K562 (cell line): Measurements from ENCODE around the gene WDR13. TPM values are rescaled to one million over a fixed set of nuclear protein-coding genes. Genes with fewer than 3 reads are reported as not detected.

Experiments used
- BMI1 ChIP-seq: fragments of 150-350 bp; IDR thresholded peaks from 2 replicates; pipeline ENCODE4 v1.6.1; 2014; ENCODE audit warnings: low read length
- CC2D1A ChIP-seq: fragments of 450-650 bp; IDR thresholded peaks from 2 replicates; pipeline ENCODE4 v1.6.1; 2017; ENCODE audit warnings: mild to moderate bottlenecking
- EP400 ChIP-seq: fragments of 450-650 bp; IDR thresholded peaks from 2 replicates; pipeline ENCODE4 v1.6.1; 2017; ENCODE audit warnings: antibody characterized with exemption, mild to moderate bottlenecking, moderate library complexity
- FOXP1 ChIP-seq: sonication (generic); formaldehyde crosslinking; IDR thresholded peaks from 2 replicates; pipeline ENCODE4 v1.8.0; 2022; ENCODE audit warnings: mild to moderate bottlenecking, missing genetic modification reagents
- HNRNPH1 ChIP-seq: fragments of 200-400 bp; formaldehyde crosslinking; optimal IDR thresholded peaks from 2 replicates; pipeline ENCODE3; 2017; ENCODE audit warnings: low read depth, mild to moderate bottlenecking, low read length, moderate library complexity
- KLF16 ChIP-seq: IDR thresholded peaks from 2 replicates; pipeline ENCODE4 v1.6.1; 2016; ENCODE audit warnings: antibody characterized with exemption
- MAFG ChIP-seq: fragments of 450-650 bp; conservative IDR thresholded peaks from 2 replicates; pipeline ENCODE4 v1.6.1; 2016; ENCODE audit warnings: missing genetic modification characterization, missing compliant biosample characterization
- MECOM ChIP-seq: fragments of 250-450 bp; sonication (Bioruptor Pico); IDR thresholded peaks from 2 replicates; pipeline ENCODE4 v1.8.0; 2022; ENCODE audit warnings: inconsistent platforms
- NFATC3 ChIP-seq: fragments of 450-650 bp; IDR thresholded peaks from 2 replicates; pipeline ENCODE4 v1.6.1; 2017; ENCODE audit warnings: mild to moderate bottlenecking
- NFYB ChIP-seq: IDR thresholded peaks from 2 replicates; pipeline ENCODE4 v1.6.1; 2011; ENCODE audit warnings: mild to moderate bottlenecking, moderate library complexity; ENCODE audit not compliant: insufficient read length; ENCODE audit errors: extremely low read depth
- PHB ChIP-seq: fragments of 250-450 bp; sonication (Bioruptor Pico); IDR thresholded peaks from 2 replicates; pipeline ENCODE4 v1.5.0; 2021
- PHF21A ChIP-seq: fragments of 450-650 bp; IDR thresholded peaks from 2 replicates; pipeline ENCODE4 v1.6.1; 2017; ENCODE audit warnings: low read depth, borderline replicate concordance
- RBFOX2 ChIP-seq: fragments of 200-400 bp; formaldehyde crosslinking; IDR thresholded peaks from 2 replicates; pipeline ENCODE4 v1.6.1; 2017; ENCODE audit warnings: low read depth, mild to moderate bottlenecking, low read length, moderate library complexity
- RBM25 ChIP-seq: fragments of 200-400 bp; formaldehyde crosslinking; IDR thresholded peaks from 2 replicates; pipeline ENCODE4 v1.6.1; 2018; ENCODE audit warnings: low read length, low read depth, moderate library complexity; ENCODE audit not compliant: severe bottlenecking
- RERE ChIP-seq: sonication (generic); formaldehyde crosslinking; IDR thresholded peaks from 2 replicates; pipeline ENCODE4 v1.8.0; 2023; ENCODE audit warnings: missing genetic modification reagents, mild to moderate bottlenecking, borderline replicate concordance
- SMAD1 ChIP-seq: fragments of 150-350 bp; IDR thresholded peaks from 2 replicates; pipeline ENCODE4 v1.6.1; 2014; ENCODE audit warnings: low read length, low read depth; ENCODE audit not compliant: partially characterized antibody
- SUPT5H ChIP-seq: fragments of 450-650 bp; IDR thresholded peaks from 2 replicates; pipeline ENCODE4 v1.6.1; 2016
- TEAD4 ChIP-seq, 2 experiments: sonication (generic) in 1 of 2; formaldehyde crosslinking in 1 of 2; IDR thresholded peaks; 2 replicates each; pipeline versions ENCODE4 v1.6.1 to v1.8.0; 2012 to 2022; ENCODE audit warnings: borderline replicate concordance in 1 of 2, inconsistent platforms in 1 of 2, low read length in 1 of 2, mild to moderate bottlenecking in 1 of 2, missing genetic modification reagents in 1 of 2
- THAP12 ChIP-seq: fragments of 250-450 bp; sonication (Bioruptor Pico); IDR thresholded peaks from 2 replicates; pipeline ENCODE4 v1.9.0; 2021; ENCODE audit warnings: mild to moderate bottlenecking, inconsistent platforms
- TRIM28 ChIP-seq: fragments of 450-650 bp; IDR thresholded peaks from 2 replicates; pipeline ENCODE4 v1.6.1; 2017
- ZBTB7A ChIP-seq: IDR thresholded peaks from 2 replicates; pipeline ENCODE4 v1.6.1; 2011; ENCODE audit warnings: low read depth, mild to moderate bottlenecking, low read length, moderate library complexity, borderline replicate concordance; ENCODE audit not compliant: control insufficient read depth
- ZBTB8A ChIP-seq: fragments of 450-650 bp; IDR thresholded peaks from 2 replicates; pipeline ENCODE4 v1.6.1; 2018; ENCODE audit warnings: mild to moderate bottlenecking, moderate library complexity; ENCODE audit not compliant: partially characterized antibody
- polyA plus RNA-seq, 8 experiments: library from polyadenylated mRNA; depleted of rRNA in 4 of 8; stranded (reverse) in 5 of 8; unstranded in 3 of 8; fragments of >200 nt; fragmentation: Nextera tagmentation in 2 of 8; fragmentation: Illumina TruSeq in 1 of 8; extraction: Ambion mirVana in 2 of 8; extraction: Trizol in 1 of 8; gene quantifications; 2 replicates each; pipeline versions ENCODE4 v1.2.1 to v1.2.3, GENCODE V29; 2011 to 2014; ENCODE audit warnings: inconsistent platforms in 1 of 8, missing spikeins in 1 of 8
- total RNA-seq, 7 experiments: library from RNA; depleted of rRNA in 6 of 7; stranded (reverse); fragments of >200 nt in 6 of 7; fragmentation: Illumina TruSeq in 2 of 7; extraction: Trizol in 2 of 7; gene quantifications; 2 replicates each; pipeline versions ENCODE4 v1.2.1 to v1.2.3, GENCODE V29; 2011 to 2021; ENCODE audit warnings: low replicate concordance in 1 of 7

Gene WDR13
- total and polyA plus RNA-seq, 9 of the 15 experiments (the other 6 are each of a cell fraction or from before 2014, with no cell fraction given) = 7.4 to 70.5 (median 31.4) TPM

- TF ChIP-seq RBFOX2 (peak; percentile 93), NFATC3 (no peak), PHF21A (no peak), FOXP1 (CRISPR knock-in tag) (0 out of 2 replicates have a peak, but pooled peaks have one; percentile 54), KLF16 (peak; percentile 82), EP400 (peak; percentile 87), SUPT5H (peak; percentile 84), CC2D1A (no peak), TRIM28 (0 out of 2 replicates have a peak, but pooled peaks have one; percentile 30), BMI1 (peak; percentile 76), RERE (no peak), SMAD1 (peak; percentile 81), NFYB (no peak), MAFG (no peak), ZBTB8A (no peak), PHB (no peak), HNRNPH1 (no peak), THAP12 (peak; percentile 63; the same call in 1 of the 2 replicates), TEAD4 (IDR thresholded peaks at IDR 0.05; ENCODE audit: low read length) (0 out of 2 replicates have a peak, but pooled peaks have one; percentile 32), TEAD4 (CRISPR knock-in tag; IDR thresholded peaks at IDR 0.05; ENCODE audit: borderline replicate concordance) (no peak), ZBTB7A (no peak), MECOM (CRISPR knock-in tag) (no peak), RBM25 (no peak)
Observed at GRCh38 chrX:48597353-48598264, at the start of gene WDR13 (continued).
